Measurements from ENCODE around the gene NUTM1.

The NUTM1 gene

GRCh38 chr15:34342737-34343575 lies at the start of gene NUTM1, which contains the start of gene NOP10:
TSS of gene NUTM1 (plus strand) at chr15:34343315. CDS start at chr15:34343697, 382 bp downstream.
TSS of gene NOP10 (minus strand) at chr15:34343136. CDS start at chr15:34343073, 63 bp downstream.
- Histone ChIP-seq H3K4me3 (ENCODE audit: low read depth, low read length) (peak within 1 kb of the TSS; percentile 76), H3K27ac (ENCODE audit: extremely low read depth, low read depth, low read length) (peak within 1 kb of the TSS; percentile 40), H3K9me3 (ENCODE audit: control insufficient read depth, insufficient read depth, low read depth, low read length) (no peaks in the 10 kb centered on the region), H3K36me3 (ENCODE audit: control insufficient read depth in 2 of 2, insufficient read depth in 1 of 2, low read length in 2 of 2) (peaks cover 6 to 23% of the 10 kb centered on the region in 2 experiments; a peak in 2 of 3 replicates), H3K4me1 (ENCODE audit: control insufficient read depth, insufficient read depth, low read length) (no peaks in the 10 kb centered on the region)
- CTCF ChIA-PET = interaction anchor here (0.6 to 1.8 kb wide), 11 partner anchors 13 to 240 kb away, joined by 3 to 15 read pairs (median 4); partner anchors contain the start of gene LPCAT4
- POLR2A ChIA-PET = interaction anchor here (0.7 to 1.8 kb wide), 5 partner anchors 23 to 372 kb away, joined by 4 to 8 read pairs (median 4); partner anchors contain the start of genes KATNBL1 and LPCAT4
- TF ChIP-seq ZBTB20 (tag by site-specific recombination; IDR thresholded peaks at IDR 0.05) = no peak; the same call in 1 of the 2 replicates
- no peak for TF ChIP-seq ZNF596 (tag by site-specific recombination; IDR thresholded peaks at IDR 0.05)
- peak; percentile 94 for TF ChIP-seq ZBTB11 (tag by site-specific recombination; conservative IDR thresholded peaks at IDR 0.05; ENCODE audit: low read depth)
- no peak; the same call in 1 of the 2 replicates for TF ChIP-seq KLF17 (tag by site-specific recombination; IDR thresholded peaks at IDR 0.05)
- no peak for TF ChIP-seq SALL2 (tag by site-specific recombination; IDR thresholded peaks at IDR 0.05; ENCODE audit: borderline replicate concordance)
- peak; percentile 88 for TF ChIP-seq CTCF (tag by site-specific recombination; IDR thresholded peaks at IDR 0.05)
- no peak for TF ChIP-seq ZNF560 (tag by site-specific recombination; IDR thresholded peaks at IDR 0.05; ENCODE audit: borderline replicate concordance)
- peak; percentile 60 for TF ChIP-seq ZNF654 (tag by site-specific recombination; IDR thresholded peaks at IDR 0.05; ENCODE audit: low read depth)
- no peak for TF ChIP-seq ZNF146 (tag by site-specific recombination; IDR thresholded peaks at IDR 0.05)
- TF ChIP-seq ZNF18 (tag by site-specific recombination; IDR thresholded peaks at IDR 0.05) = peak; percentile 27; the same call in 1 of the 2 replicates
- no peak for TF ChIP-seq ZNF677 (tag by site-specific recombination; IDR thresholded peaks at IDR 0.05)
- no peak for TF ChIP-seq ZNF658 (tag by site-specific recombination; IDR thresholded peaks at IDR 0.05)
- TF ChIP-seq ZNF157 (tag by site-specific recombination; IDR thresholded peaks at IDR 0.05) = no peak
- TF ChIP-seq ZNF223 (tag by site-specific recombination; IDR thresholded peaks at IDR 0.05) = no peak
- TF ChIP-seq KLF1 (tag by site-specific recombination; IDR thresholded peaks at IDR 0.05) = 0 out of 2 replicates have a peak, but pooled peaks have one; percentile 38
- no peak for TF ChIP-seq ZNF394 (tag by site-specific recombination; IDR thresholded peaks at IDR 0.05; ENCODE audit: borderline replicate concordance)
- peak; percentile 53; the same call in 1 of the 2 replicates for TF ChIP-seq GLIS1 (tag by site-specific recombination; IDR thresholded peaks at IDR 0.05)
- no peak; the same call in 1 of the 2 replicates for TF ChIP-seq KLF16 (tag by site-specific recombination; IDR thresholded peaks at IDR 0.05)
- TF ChIP-seq ELK4 (IDR thresholded peaks at IDR 0.05; ENCODE audit: borderline replicate concordance, low read depth, low read length) = no peak
- no peak; the same call in 1 of the 2 replicates for TF ChIP-seq KLF9 (tag by site-specific recombination; IDR thresholded peaks at IDR 0.05; ENCODE audit: low read depth)
- no peak; the same call in 1 of the 2 replicates for TF ChIP-seq ZIC2 (tag by site-specific recombination; IDR thresholded peaks at IDR 0.05)
- no peak for TF ChIP-seq ZNF114 (tag by site-specific recombination; IDR thresholded peaks at IDR 0.05)
- TF ChIP-seq ZFHX2 (tag by site-specific recombination; conservative IDR thresholded peaks at IDR 0.05) = no peak
- TF ChIP-seq ZNF621 (tag by site-specific recombination; IDR thresholded peaks at IDR 0.05) = no peak
- TF ChIP-seq ZFP69B (tag by site-specific recombination; IDR thresholded peaks at IDR 0.05) = peak; percentile 63; the same call in 1 of the 2 replicates
- TF ChIP-seq ZNF155 (tag by site-specific recombination; IDR thresholded peaks at IDR 0.05) = no peak
- TF ChIP-seq ZNF423 (tag by site-specific recombination; IDR thresholded peaks at IDR 0.05) = no peak
- TF ChIP-seq ZNF248 (tag by site-specific recombination; IDR thresholded peaks at IDR 0.05) = no peak
- no peak for TF ChIP-seq KLF7 (tag by site-specific recombination; IDR thresholded peaks at IDR 0.05; ENCODE audit: borderline replicate concordance)
